MM.1S (cell line): ENCODE measurements around the gene ABO.
"Not testable (repeated sequence)": the region's sequence is repeated elsewhere in the genome, so short reads cannot be mapped to it uniquely, and the experiment has no call there.

ENCODE experiments used
- DNase-seq: peaks from one replicate; pipeline ENCODE4 v3.0.0-alpha.2; 2015
- H2AFZ ChIP-seq: fragments of 300-600 bp; sonication (generic); 2 replicates; pipeline ENCODE4 v1.6.0; 2016; ENCODE audit warnings: antibody characterized with exemption, low read length
- H3F3A ChIP-seq: fragments of 300-600 bp; sonication (generic); 2 replicates; pipeline ENCODE4 v1.6.1; 2016; ENCODE audit warnings: mild to moderate bottlenecking, antibody characterized with exemption, low read length, moderate library complexity, mixed read lengths; ENCODE audit not compliant: insufficient read depth
- H3K27ac ChIP-seq: fragments of 300-600 bp; sonication (generic); 2 replicates; pipeline ENCODE4 v1.5.1; 2016; ENCODE audit warnings: mild to moderate bottlenecking, low read length
- H3K27me3 ChIP-seq: fragments of 300-600 bp; sonication (generic); replicated peaks from 2 replicates; pipeline ENCODE4 v1.6.0; 2016; ENCODE audit warnings: low read length; ENCODE audit not compliant: insufficient read depth
- H3K36me3 ChIP-seq: fragments of 300-600 bp; sonication (generic); replicated peaks from 2 replicates; pipeline ENCODE4 v1.6.1; 2016; ENCODE audit warnings: mild to moderate bottlenecking, low read length, mixed read lengths; ENCODE audit not compliant: insufficient read depth
- H3K4me1 ChIP-seq: fragments of 300-600 bp; sonication (generic); 2 replicates; pipeline ENCODE4 v1.6.1; 2016; ENCODE audit warnings: low read length, mixed read lengths
- H3K4me2 ChIP-seq: fragments of 300-600 bp; sonication (generic); 2 replicates; pipeline ENCODE4 v1.6.0; 2016; ENCODE audit warnings: low read depth, low read length
- H3K4me3 ChIP-seq: fragments of 300-600 bp; sonication (generic); 2 replicates; pipeline ENCODE4 v1.5.1; 2016; ENCODE audit warnings: low read length, mixed read lengths
- H3K79me2 ChIP-seq: fragments of 300-600 bp; sonication (generic); 2 replicates; pipeline ENCODE4 v1.6.1; 2016; ENCODE audit warnings: mixed run types, low read length, mixed read lengths
- H3K9ac ChIP-seq: fragments of 300-600 bp; sonication (generic); 2 replicates; pipeline ENCODE4 v1.6.1; 2016; ENCODE audit warnings: low read length, mixed read lengths
- H3K9me2 ChIP-seq: fragments of 300-600 bp; sonication (generic); replicated peaks from 2 replicates; pipeline ENCODE4 v1.6.1; 2016; ENCODE audit warnings: mild to moderate bottlenecking, low read length, mixed read lengths; ENCODE audit not compliant: insufficient read depth
- H3K9me3 ChIP-seq: fragments of 300-600 bp; sonication (generic); replicated peaks from 2 replicates; pipeline ENCODE4 v1.6.1; 2016; ENCODE audit warnings: mild to moderate bottlenecking, low read length, mixed read lengths; ENCODE audit not compliant: insufficient read depth
- H4K20me1 ChIP-seq: fragments of 300-600 bp; sonication (generic); 2 replicates; pipeline ENCODE4 v1.6.1; 2016; ENCODE audit warnings: mild to moderate bottlenecking, low read length, moderate library complexity, mixed read lengths; ENCODE audit not compliant: insufficient read depth
- EZH2 ChIP-seq: fragments of 300-600 bp; sonication (generic); optimal IDR thresholded peaks from 2 replicates; pipeline ENCODE3; 2017; ENCODE audit warnings: low read depth, mild to moderate bottlenecking, antibody characterized with exemption, low read length, mixed read lengths
- EZH2phosphoT487 ChIP-seq: fragments of 300-600 bp; sonication (generic); IDR thresholded peaks from 2 replicates; pipeline ENCODE4 v1.6.1; 2018; ENCODE audit warnings: antibody characterized with exemption, low read length
- TF ChIP-seq, protein P1 (sequence below): fragments of 300-600 bp; sonication (generic); IDR thresholded peaks from 2 replicates; pipeline ENCODE4 v1.5.1; 2016; ENCODE audit warnings: antibody characterized with exemption, low read length, mixed read lengths

ABO gene

DNA sequence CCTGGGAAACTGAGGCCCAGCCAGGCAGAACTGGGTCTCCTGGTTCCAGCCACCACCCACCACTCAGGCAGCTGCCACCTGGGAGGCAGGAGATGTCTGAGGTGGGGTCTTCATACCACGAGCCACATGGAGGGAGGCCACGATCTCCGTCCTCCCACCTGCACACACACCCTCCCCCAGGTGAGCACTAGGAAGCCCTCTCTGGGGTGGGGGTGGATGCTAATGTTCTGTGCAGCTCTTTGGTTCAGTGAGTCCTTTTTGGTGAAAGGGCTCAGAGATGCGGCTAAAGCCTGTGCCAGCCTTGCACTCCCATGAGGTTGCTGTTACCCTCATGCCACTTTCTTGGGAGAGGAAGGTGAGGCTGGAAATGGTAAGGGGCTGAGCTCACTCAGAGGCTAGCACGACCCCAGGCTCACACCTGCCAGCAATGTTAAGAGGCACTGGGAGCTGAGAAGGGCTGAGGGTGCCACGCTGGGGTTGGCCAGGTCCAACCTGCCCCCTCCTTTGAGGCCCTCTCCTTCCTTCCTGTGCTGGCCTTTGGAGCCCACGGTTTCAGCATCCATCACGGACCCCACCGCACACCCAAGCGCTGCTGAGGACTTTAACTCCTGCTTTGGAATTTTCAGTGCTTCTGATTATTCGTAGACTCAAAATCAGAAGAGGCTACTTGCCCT, 39.3 kb downstream of the ABO start:
- H2AFZ ChIP-seq: no peak overlapping the region
- no peaks in the 10 kb centered on the region for H3K9me2 ChIP-seq
- H3K4me2 ChIP-seq: no peak overlapping the region
- no peaks in the 10 kb centered on the region for H3K4me1 ChIP-seq
- no peak for DNase-seq
- no peaks in the 10 kb centered on the region for H4K20me1 ChIP-seq
- no peaks in the 10 kb centered on the region for H3F3A ChIP-seq
- no peak overlapping the region for H3K4me3 ChIP-seq
- no peak overlapping the region for H3K9ac ChIP-seq
- H3K36me3 ChIP-seq: no peaks in the 10 kb centered on the region
- TF ChIP-seq, protein P1, sequence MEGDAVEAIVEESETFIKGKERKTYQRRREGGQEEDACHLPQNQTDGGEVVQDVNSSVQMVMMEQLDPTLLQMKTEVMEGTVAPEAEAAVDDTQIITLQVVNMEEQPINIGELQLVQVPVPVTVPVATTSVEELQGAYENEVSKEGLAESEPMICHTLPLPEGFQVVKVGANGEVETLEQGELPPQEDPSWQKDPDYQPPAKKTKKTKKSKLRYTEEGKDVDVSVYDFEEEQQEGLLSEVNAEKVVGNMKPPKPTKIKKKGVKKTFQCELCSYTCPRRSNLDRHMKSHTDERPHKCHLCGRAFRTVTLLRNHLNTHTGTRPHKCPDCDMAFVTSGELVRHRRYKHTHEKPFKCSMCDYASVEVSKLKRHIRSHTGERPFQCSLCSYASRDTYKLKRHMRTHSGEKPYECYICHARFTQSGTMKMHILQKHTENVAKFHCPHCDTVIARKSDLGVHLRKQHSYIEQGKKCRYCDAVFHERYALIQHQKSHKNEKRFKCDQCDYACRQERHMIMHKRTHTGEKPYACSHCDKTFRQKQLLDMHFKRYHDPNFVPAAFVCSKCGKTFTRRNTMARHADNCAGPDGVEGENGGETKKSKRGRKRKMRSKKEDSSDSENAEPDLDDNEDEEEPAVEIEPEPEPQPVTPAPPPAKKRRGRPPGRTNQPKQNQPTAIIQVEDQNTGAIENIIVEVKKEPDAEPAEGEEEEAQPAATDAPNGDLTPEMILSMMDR: no peak
- TF ChIP-seq EZH2 (no peak), EZH2phosphoT487 (no peak)
- H3K9me3 ChIP-seq: no peaks in the 10 kb centered on the region
- H3K79me2 ChIP-seq: no peaks in the 10 kb centered on the region
- H3K27ac ChIP-seq: no peak overlapping the region
- peaks cover 93% of the 10 kb centered on the region for H3K27me3 ChIP-seq

DNA sequence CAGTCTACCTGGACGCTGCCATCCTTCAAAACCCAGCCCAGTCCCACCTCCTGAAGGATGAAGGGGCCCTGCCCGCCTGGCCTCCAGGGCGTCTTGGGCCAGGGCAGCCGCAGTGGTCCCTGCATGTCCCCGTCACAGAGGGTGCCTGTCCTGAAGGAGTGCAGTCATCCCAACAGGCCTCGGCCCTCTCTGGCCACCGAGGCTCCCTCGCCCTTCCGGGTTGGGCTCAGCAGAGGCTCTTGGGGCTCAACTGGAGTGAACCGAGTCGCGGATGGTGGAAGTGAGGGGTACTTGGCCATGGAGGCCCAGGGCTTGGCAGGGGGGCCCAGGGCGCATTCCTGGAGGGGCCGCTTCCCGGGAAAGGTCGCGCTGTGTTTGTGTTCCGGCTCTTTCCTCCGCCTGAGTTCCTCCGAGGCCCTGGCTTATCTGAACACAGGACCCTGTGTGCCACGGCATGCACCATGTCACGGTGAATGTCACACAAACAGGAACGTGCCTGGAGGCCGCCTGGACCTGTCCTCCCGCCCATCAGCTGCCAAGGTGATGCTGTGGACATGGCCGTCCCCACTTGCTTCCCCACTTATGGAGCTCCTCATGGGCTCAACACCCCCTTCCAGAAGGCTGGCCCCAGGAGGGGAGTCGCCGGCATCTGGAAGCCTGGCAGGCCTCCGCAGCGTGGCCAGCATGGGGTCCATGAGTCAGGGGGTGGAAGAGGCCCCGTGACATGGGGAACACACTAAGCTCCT, 40.3 kb downstream of the ABO start:
- TF ChIP-seq EZH2: no peak
- TF ChIP-seq EZH2phosphoT487: no peak
- no peak overlapping the region for H3K9ac ChIP-seq
- H3K27me3 ChIP-seq: peaks cover 93% of the 10 kb centered on the region
- no peak overlapping the region for H3K4me2 ChIP-seq
- DNase-seq: no peak
- H2AFZ ChIP-seq: no peak overlapping the region
- H4K20me1 ChIP-seq: no peaks in the 10 kb centered on the region
- H3K4me3 ChIP-seq: no peak overlapping the region
- H3K36me3 ChIP-seq: no peaks in the 10 kb centered on the region
- no peaks in the 10 kb centered on the region for H3K79me2 ChIP-seq
- H3K9me2 ChIP-seq: no peaks in the 10 kb centered on the region
- H3K9me3 ChIP-seq: no peaks in the 10 kb centered on the region
- no peak overlapping the region for H3K27ac ChIP-seq
- H3K4me1 ChIP-seq: no peaks in the 10 kb centered on the region
- H3F3A ChIP-seq: no peaks in the 10 kb centered on the region

DNA sequence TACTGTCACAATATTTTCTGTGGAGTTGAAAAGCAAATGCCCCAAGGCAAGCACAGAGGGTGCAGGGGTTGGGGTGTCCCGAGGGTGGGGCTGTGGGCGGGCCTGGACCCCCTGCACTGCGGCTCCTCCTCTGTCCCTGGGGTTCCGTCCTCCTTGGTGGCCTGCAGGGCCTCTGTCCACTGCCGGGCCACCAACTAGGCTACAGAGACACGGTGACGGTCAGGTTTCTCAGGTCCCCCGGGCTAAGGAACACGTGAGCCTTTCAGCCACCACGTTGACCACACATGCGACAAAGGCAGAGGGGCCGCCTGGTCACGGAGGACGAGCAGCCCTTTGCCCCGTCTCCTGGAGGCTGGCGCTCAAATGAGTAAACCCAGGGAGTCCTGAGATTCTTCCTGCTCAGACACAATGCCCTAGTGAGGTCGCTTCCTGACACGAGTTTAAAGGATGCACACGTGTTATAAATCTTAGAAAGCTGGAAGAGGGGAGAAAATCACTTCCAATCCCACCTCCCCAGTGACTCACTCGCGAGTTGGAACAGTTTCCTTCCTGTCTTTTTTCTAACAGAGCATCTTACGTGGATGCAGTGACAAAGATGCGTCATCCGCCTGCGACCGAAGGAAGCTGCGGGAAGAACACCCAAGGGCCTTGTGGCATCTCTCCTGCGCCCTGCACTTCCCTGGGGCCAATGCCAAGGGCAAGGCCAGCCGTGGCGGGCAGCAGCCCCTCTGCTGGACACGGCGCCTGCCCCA, 41.1 kb downstream of the ABO start:
- H3F3A ChIP-seq: no peaks in the 10 kb centered on the region
- H3K9me3 ChIP-seq: no peaks in the 10 kb centered on the region
- H3K9me2 ChIP-seq: no peaks in the 10 kb centered on the region
- H3K9ac ChIP-seq: no peak overlapping the region
- no peaks in the 10 kb centered on the region for H3K36me3 ChIP-seq
- peaks cover 92% of the 10 kb centered on the region for H3K27me3 ChIP-seq
- H4K20me1 ChIP-seq: no peaks in the 10 kb centered on the region
- no peaks in the 10 kb centered on the region for H3K79me2 ChIP-seq
- no peak for DNase-seq
- no peak overlapping the region for H2AFZ ChIP-seq
- no peak overlapping the region for H3K4me2 ChIP-seq
- no peaks in the 10 kb centered on the region for H3K4me1 ChIP-seq
- H3K27ac ChIP-seq: no peak overlapping the region
- H3K4me3 ChIP-seq: no peak overlapping the region
- TF ChIP-seq EZH2phosphoT487 (no peak), EZH2 (no peak)
- TF ChIP-seq, protein P1: no peak

DNA sequence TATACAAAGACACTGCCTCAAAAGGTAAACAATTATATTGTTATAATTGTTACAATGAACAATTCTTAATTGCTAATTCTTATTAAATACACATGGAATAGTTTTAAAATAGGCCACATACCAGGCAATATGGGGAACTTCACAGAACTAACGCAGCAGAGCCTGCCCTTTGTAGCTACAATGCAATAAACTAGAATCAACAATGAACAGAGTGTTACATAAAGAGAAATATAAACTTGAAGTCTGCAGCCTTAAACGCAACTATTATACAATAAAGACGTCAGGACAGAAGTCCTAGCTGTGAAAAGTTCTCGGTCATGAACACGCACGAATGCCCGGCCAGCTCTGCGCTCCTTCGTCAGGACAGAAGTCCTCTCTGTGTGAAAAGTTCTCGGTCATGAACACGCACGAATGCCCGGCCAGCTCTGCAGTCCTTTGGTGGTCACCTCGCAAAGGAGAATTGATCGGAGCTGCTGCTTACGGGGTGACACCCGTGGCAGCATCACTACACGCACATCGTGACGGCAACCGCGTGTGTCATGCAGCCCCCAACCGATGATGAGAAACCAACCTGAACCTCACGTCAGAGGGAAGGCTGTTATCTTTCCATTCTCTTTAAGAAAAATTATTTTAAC, 43.0 kb downstream of the ABO start:
- not testable (repeated sequence) for H3K4me1 ChIP-seq, H3K9me3 ChIP-seq, H3K36me3 ChIP-seq, H3F3A ChIP-seq, H3K27ac ChIP-seq, H3K4me2 ChIP-seq, H3K9ac ChIP-seq, H3K79me2 ChIP-seq, DNase-seq, H3K9me2 ChIP-seq, H4K20me1 ChIP-seq, H3K4me3 ChIP-seq, H2AFZ ChIP-seq
- peaks cover 89% of the 10 kb centered on the region for H3K27me3 ChIP-seq

DNA sequence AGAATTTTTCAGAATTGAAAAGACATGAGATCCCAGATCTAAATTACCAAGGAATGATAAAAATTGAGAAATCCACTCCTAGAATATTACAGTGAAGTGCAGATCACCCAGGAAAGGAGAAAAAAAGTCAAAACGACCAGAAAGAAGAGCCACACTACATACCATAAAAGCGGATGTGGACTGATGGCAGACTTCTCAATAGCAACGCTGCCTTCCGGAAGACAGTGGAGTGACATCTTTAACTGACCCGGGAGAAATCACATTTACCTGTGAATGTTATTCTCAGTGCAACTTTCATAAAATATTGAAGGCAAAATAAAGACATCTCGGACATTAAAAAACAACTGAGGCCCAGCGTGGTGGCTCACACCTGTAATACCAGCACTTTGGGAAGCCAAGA, 44.5 kb downstream of the ABO start:
- not testable (repeated sequence) for H3K4me3 ChIP-seq, H3K79me2 ChIP-seq, H3K9me2 ChIP-seq, H3K9ac ChIP-seq, H3K36me3 ChIP-seq, H3F3A ChIP-seq, DNase-seq, H3K4me1 ChIP-seq, H3K9me3 ChIP-seq, H3K27ac ChIP-seq, H2AFZ ChIP-seq, H3K4me2 ChIP-seq, H4K20me1 ChIP-seq
- peaks cover 89% of the 10 kb centered on the region for H3K27me3 ChIP-seq
